ENCODE measurements around the gene HOXD3.

Gene HOXD3

GRCh38 chr2:176182671-176183070 lies 25.6 kb downstream of the HOXD3 start:
- Histone ChIP-seq H3K4me2 (ENCODE audit: insufficient read depth, low read length) (no peak overlapping the region), H4K20me1 (ENCODE audit: insufficient read depth, low read length) (no peaks in the 10 kb centered on the region), H2AFZ (ENCODE audit: low read depth, low read length) (no peak overlapping the region), H3K36me3 (ENCODE audit: insufficient read depth, low read length) (no peaks in the 10 kb centered on the region), H3K9me3 (ENCODE audit: insufficient read depth, low read length, severe bottlenecking) (no peaks in the 10 kb centered on the region), H3K9ac (ENCODE audit: low read depth, low read length) (no peak overlapping the region), H3K79me2 (ENCODE audit: insufficient read depth, low read length) (no peaks in the 10 kb centered on the region), H3K4me1 (ENCODE audit: insufficient read depth, low read length) (no peaks in the 10 kb centered on the region), H3K4me3 (ENCODE audit: low read depth in 1 of 2, low read length in 2 of 2) (no peak overlapping the region), H3K27me3 (ENCODE audit: insufficient read depth, low read length, poor library complexity) (peaks cover 12% of the 10 kb centered on the region), H3K27ac (ENCODE audit: low read length) (no peak overlapping the region)
- TF ChIP-seq CTCF (IDR thresholded peaks at IDR 0.05; ENCODE audit: borderline replicate concordance, extremely low read depth, low read length, poor library complexity, severe bottlenecking) (no peak), EZH2 (IDR thresholded peaks at IDR 0.05; ENCODE audit: borderline replicate concordance, low read depth, low read length, severe bottlenecking) (no peak)
- no peak for ATAC-seq (ENCODE audit: insufficient read depth, low read depth)
- DNase-seq: no peak

- no peaks in the 10 kb centered on the region for H3K79me2 ChIP-seq (ENCODE audit: insufficient read depth, low read length)
- H2AFZ ChIP-seq (ENCODE audit: low read depth, low read length): no peak overlapping the region
- TF ChIP-seq EZH2 (IDR thresholded peaks at IDR 0.05; ENCODE audit: borderline replicate concordance, low read depth, low read length, severe bottlenecking): no peak
- TF ChIP-seq CTCF (IDR thresholded peaks at IDR 0.05; ENCODE audit: borderline replicate concordance, extremely low read depth, low read length, poor library complexity, severe bottlenecking): no peak
- no peaks in the 10 kb centered on the region for H3K9me3 ChIP-seq (ENCODE audit: insufficient read depth, low read length, severe bottlenecking)
- H3K36me3 ChIP-seq (ENCODE audit: insufficient read depth, low read length): no peaks in the 10 kb centered on the region
- no peak overlapping the region for H3K27ac ChIP-seq (ENCODE audit: low read length)
- DNase-seq (no peak), ATAC-seq (ENCODE audit: insufficient read depth, low read depth) (no peak)
- no peaks in the 10 kb centered on the region for H3K27me3 ChIP-seq (ENCODE audit: insufficient read depth, low read length, poor library complexity)
- no peak overlapping the region for H3K4me2 ChIP-seq (ENCODE audit: insufficient read depth, low read length)
- H3K9ac ChIP-seq (ENCODE audit: low read depth, low read length): no peak overlapping the region
- H3K4me3 ChIP-seq (ENCODE audit: low read depth in 1 of 2, low read length in 2 of 2): no peak overlapping the region
- H3K4me1 ChIP-seq (ENCODE audit: insufficient read depth, low read length): no peaks in the 10 kb centered on the region
- no peaks in the 10 kb centered on the region for H4K20me1 ChIP-seq (ENCODE audit: insufficient read depth, low read length)
Measured at GRCh38 chr2:176184749-176185148, 27.6 kb downstream of the HOXD3 start.

GRCh38 chr2:176186024-176186423 lies 28.9 kb downstream of the HOXD3 start:
- Histone ChIP-seq H3K79me2 (ENCODE audit: insufficient read depth, low read length) (no peaks in the 10 kb centered on the region), H3K36me3 (ENCODE audit: insufficient read depth, low read length) (no peaks in the 10 kb centered on the region), H3K4me1 (ENCODE audit: insufficient read depth, low read length) (no peaks in the 10 kb centered on the region), H2AFZ (ENCODE audit: low read depth, low read length) (no peak overlapping the region), H4K20me1 (ENCODE audit: insufficient read depth, low read length) (no peaks in the 10 kb centered on the region), H3K4me3 (ENCODE audit: low read depth in 1 of 2, low read length in 2 of 2) (no peak overlapping the region), H3K27me3 (ENCODE audit: insufficient read depth, low read length, poor library complexity) (no peaks in the 10 kb centered on the region), H3K4me2 (ENCODE audit: insufficient read depth, low read length) (no peak overlapping the region), H3K9ac (ENCODE audit: low read depth, low read length) (no peak overlapping the region), H3K27ac (ENCODE audit: low read length) (no peak overlapping the region), H3K9me3 (ENCODE audit: insufficient read depth, low read length, severe bottlenecking) (no peaks in the 10 kb centered on the region)
- TF ChIP-seq EZH2 (IDR thresholded peaks at IDR 0.05; ENCODE audit: borderline replicate concordance, low read depth, low read length, severe bottlenecking): no peak
- TF ChIP-seq CTCF (IDR thresholded peaks at IDR 0.05; ENCODE audit: borderline replicate concordance, extremely low read depth, low read length, poor library complexity, severe bottlenecking): no peak
- no peak for ATAC-seq (ENCODE audit: insufficient read depth, low read depth)
- no peak for DNase-seq
